Heart left ventricle (tissue), 16 donors: ENCODE results near the gene MYMX. TPM values are rescaled to one million over a fixed set of nuclear protein-coding genes. Genes with fewer than 3 reads are reported as not detected.
A peak's percentile ranks its signal among the peaks of the same experiment; 100 is the strongest.
"Not testable (repeated sequence)": the region's sequence is repeated elsewhere in the genome, so short reads cannot be mapped to it uniquely, and the experiment has no call there.

Source experiments
- ATAC-seq, 4 donors: fragments of 200-7000 bp; cut with Tn5 transposase; one replicate each; pipeline ENCODE4 v1.9.1; 2020 to 2022; ENCODE audit warnings: moderate library complexity in 4 of 4, mild to moderate bottlenecking in 3 of 4, moderate number of reproducible peaks in 1 of 4
- DNase-seq, 5 donors: peaks; one replicate each; pipeline ENCODE4 v3.0.0-alpha.2; 2020
- H3K27ac ChIP-seq, 12 donors: fragments of 200-600 bp; sonication (generic) in 4 of 12; one replicate each; pipeline versions ENCODE4 v1.5.0 to v1.8.0; 2016 to 2022; ENCODE audit warnings: mild to moderate bottlenecking in 2 of 12
- H3K27me3 ChIP-seq, 9 donors: fragments of 200-600 bp; sonication (generic) in 2 of 9; one replicate each; pipeline versions ENCODE4 v1.5.1 to v1.8.0; 2016 to 2022; ENCODE audit warnings: mild to moderate bottlenecking in 3 of 9
- H3K36me3 ChIP-seq, 9 donors: fragments of 200-600 bp; sonication (generic) in 2 of 9; one replicate each; pipeline versions ENCODE4 v1.5.0 to v1.8.0; 2018 to 2022; ENCODE audit warnings: mild to moderate bottlenecking in 2 of 9
- H3K4me1 ChIP-seq, 12 donors: fragments of 200-600 bp; sonication (generic) in 4 of 12; one replicate each; pipeline versions ENCODE4 v1.5.0 to v1.8.0; 2016 to 2022; ENCODE audit warnings: mild to moderate bottlenecking in 3 of 12
- H3K4me3 ChIP-seq, 12 donors: fragments of 200-600 bp; sonication (generic) in 4 of 12; one replicate each; pipeline versions ENCODE4 v1.5.0 to v1.8.0; 2017 to 2022; ENCODE audit warnings: mild to moderate bottlenecking in 9 of 12, moderate library complexity in 4 of 12
- H3K9me3 ChIP-seq, 12 donors: fragments of 200-600 bp; sonication (generic) in 4 of 12; one replicate each; pipeline versions ENCODE4 v1.5.0 to v1.8.0; 2016 to 2022; ENCODE audit warnings: mild to moderate bottlenecking in 1 of 12
- POLR2A ChIP-seq, 2 donors: fragments of 450-650 bp; IDR thresholded peaks; one replicate each; pipeline ENCODE4 v1.6.1; 2017; ENCODE audit warnings: antibody characterized with exemption in 2 of 2, mild to moderate bottlenecking in 2 of 2, moderate library complexity in 2 of 2
- WGBS, 4 donors: extraction: QIAGEN DNeasy Blood & Tissue Kit in 2 of 4; methylation state at CpG; one replicate each; pipeline versions ENCODE4 v1.1.5 to v1.1.7; 2013 to 2018; 5-methylcytosine and 5-hydroxymethylcytosine counted together
- intact Hi-C, 10 donors: fragments of 100-400 bp; cut with DNase I; formaldehyde crosslinking; loops; one replicate each; pipeline versions ENCODE4 v1.11.1 to v1.14.2; 2022
- polyA plus RNA-seq, 2 donors: library from polyadenylated mRNA; stranded (reverse); fragments of 200-250 nt; gene quantifications; one replicate each; pipeline ENCODE4 v1.2.3, GENCODE V29; 2013
- total RNA-seq, 9 donors: library from RNA; depleted of rRNA in 2 of 9; stranded (reverse); fragments of >200 nt in 2 of 9; fragmentation: NEBNext Ultra II Directional in 3 of 9; extraction: Animal tissue kit (Norgen Biotek cat#: 25700) in 3 of 9; gene quantifications; one replicate each; pipeline versions ENCODE4 v1.1.0 to v1.2.4, GENCODE V29; 2016 to 2023
- TF ChIP-seq, protein P1 (sequence below), 12 donors: fragments of 200-600 bp; sonication (generic) in 4 of 12; IDR thresholded peaks; one replicate each; pipeline versions ENCODE4 v1.5.0 to v1.8.0; 2018 to 2022; ENCODE audit warnings: antibody characterized with exemption in 12 of 12, mild to moderate bottlenecking in 5 of 12
- donor health status: ischemic (EF 13 %, LVEDD 7.1; RV severe dilation, severe dysfunction).
- donor health status: healthy with polysubstance abuse.
- donor health status: DM: no; HTN: yes; CAD: no.
- donor health status: DM: no; HTN: no; CAD: no.
- donor health status: ischemic (EF 25% LVEDD 6.9; RV normal size, moderate dysfunction).
- donor health status: ischemic (EF 25% LVEDD 5.7; RV mildly dilated, moderate dysfunction).
- donor health status: healthy.
- donor health status: DM: yes; HTN: yes; CAD: no.
- donor health status: ischemic (EF 35%, LVEDD 5.7; RV mildly dilated, moderate dysfunction).
- donor health status: nonischemic (EF 11% LVEDD 7.7; RV severe dilation, severe dysfunction).
- donor health status: DM: yes; HTN: yes; CAD: no.
- donor health status: PGD.
- donor health status: ischemic (EF 29% LVEDD 5.4; RV normal size, mild dysfunction).
- donor health status: nonischemic (EF 23%, LVEDD 6.1; RV moderate dilation, normal function).

Gene MYMX
- total and polyA plus RNA-seq, 11 donors: 0.31 to 0.96 (median 0.60) TPM; not detected in 4

GRCh38 chr6:44179072-44179536 lies 37.6 kb upstream of the MYMX start:
- H3K27ac ChIP-seq: peak overlapping the region in 6 of 12 donors; percentile 25 to 62 (median 39)
- WGBS, 4 donors: 55 to 65% (median 62%) methylated on average over 4 of the region's 4 CpGs
- ATAC-seq (no peak), DNase-seq (no peak)
- TF ChIP-seq, protein P1, sequence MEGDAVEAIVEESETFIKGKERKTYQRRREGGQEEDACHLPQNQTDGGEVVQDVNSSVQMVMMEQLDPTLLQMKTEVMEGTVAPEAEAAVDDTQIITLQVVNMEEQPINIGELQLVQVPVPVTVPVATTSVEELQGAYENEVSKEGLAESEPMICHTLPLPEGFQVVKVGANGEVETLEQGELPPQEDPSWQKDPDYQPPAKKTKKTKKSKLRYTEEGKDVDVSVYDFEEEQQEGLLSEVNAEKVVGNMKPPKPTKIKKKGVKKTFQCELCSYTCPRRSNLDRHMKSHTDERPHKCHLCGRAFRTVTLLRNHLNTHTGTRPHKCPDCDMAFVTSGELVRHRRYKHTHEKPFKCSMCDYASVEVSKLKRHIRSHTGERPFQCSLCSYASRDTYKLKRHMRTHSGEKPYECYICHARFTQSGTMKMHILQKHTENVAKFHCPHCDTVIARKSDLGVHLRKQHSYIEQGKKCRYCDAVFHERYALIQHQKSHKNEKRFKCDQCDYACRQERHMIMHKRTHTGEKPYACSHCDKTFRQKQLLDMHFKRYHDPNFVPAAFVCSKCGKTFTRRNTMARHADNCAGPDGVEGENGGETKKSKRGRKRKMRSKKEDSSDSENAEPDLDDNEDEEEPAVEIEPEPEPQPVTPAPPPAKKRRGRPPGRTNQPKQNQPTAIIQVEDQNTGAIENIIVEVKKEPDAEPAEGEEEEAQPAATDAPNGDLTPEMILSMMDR (IDR thresholded peaks at IDR 0.05): no peak
- TF ChIP-seq POLR2A (IDR thresholded peaks at IDR 0.05): no peak
- H3K27me3 ChIP-seq: no peaks in the 10 kb centered on the region
- no peaks in the 10 kb centered on the region for H3K36me3 ChIP-seq
- no peak overlapping the region for H3K4me3 ChIP-seq
- intact Hi-C loops: loop anchor here in 5 of 10 donors (5.0 to 10.0 kb wide), 4 partner anchors 33 to 156 kb away; partner anchors contain the start of genes MYMX (in 2 of the 5) and SLC29A1 (in 1 of the 5)
- H3K9me3 ChIP-seq: no peaks in the 10 kb centered on the region
- H3K4me1 ChIP-seq: peaks cover 0 to 27% (median 15%) of the 10 kb centered on the region in 12 donors

DNA sequence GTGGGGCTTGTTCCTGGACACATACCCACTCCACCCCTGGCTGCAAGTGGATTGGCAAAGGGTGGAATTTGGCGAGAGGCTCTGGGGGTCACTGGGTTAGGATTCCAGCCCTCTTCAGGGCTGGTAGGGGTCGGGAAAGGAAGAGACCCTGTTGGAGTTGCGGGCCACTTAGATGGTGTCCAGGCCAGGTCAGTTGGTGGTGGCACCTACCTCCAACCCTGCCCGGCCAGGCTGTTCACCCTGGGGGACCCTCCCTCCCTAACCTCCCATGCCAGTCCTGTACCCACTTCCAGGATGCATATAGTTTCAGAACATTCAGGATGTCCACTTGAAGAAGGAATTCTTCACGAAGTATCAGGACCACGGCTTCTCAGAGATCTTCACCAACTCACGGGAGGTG lies 37.1 kb upstream of the MYMX start:
- WGBS, 4 donors: 86 to 96% (median 95%) methylated on average over 6 to 7 of the region's 7 CpGs
- Histone ChIP-seq H3K27me3 (no peaks in the 10 kb centered on the region), H3K4me1 (peaks cover 0 to 27% (median 15%) of the 10 kb centered on the region in 12 donors), H3K9me3 (no peaks in the 10 kb centered on the region), H3K27ac (peak overlapping the region in 1 of 12 donors; percentile 25), H3K4me3 (no peak overlapping the region), H3K36me3 (no peaks in the 10 kb centered on the region)
- intact Hi-C loops: loop anchor here in 5 of 10 donors (5.0 to 10.0 kb wide), 4 partner anchors 33 to 155 kb away; partner anchors contain the start of genes MYMX (in 2 of the 5) and SLC29A1 (in 1 of the 5)
- DNase-seq (no peak), ATAC-seq (no peak)
- TF ChIP-seq POLR2A (IDR thresholded peaks at IDR 0.05): no peak
- TF ChIP-seq, protein P1 (IDR thresholded peaks at IDR 0.05): no peak

- H3K27me3 ChIP-seq: no peaks in the 10 kb centered on the region
- H3K4me1 ChIP-seq: peaks cover 0 to 27% (median 15%) of the 10 kb centered on the region in 12 donors
- no peak overlapping the region for H3K27ac ChIP-seq
- TF ChIP-seq, protein P1 (IDR thresholded peaks at IDR 0.05): no peak
- no peak for TF ChIP-seq POLR2A (IDR thresholded peaks at IDR 0.05)
- H3K9me3 ChIP-seq: no peaks in the 10 kb centered on the region
- WGBS, 4 donors: 74 to 87% (median 76%) methylated on average over 4 of the region's 4 CpGs
- DNase-seq (no peak), ATAC-seq (no peak)
- no peaks in the 10 kb centered on the region for H3K36me3 ChIP-seq
- H3K4me3 ChIP-seq: no peak overlapping the region
- intact Hi-C loops: no loop called here
These were observed 36.3 kb upstream of the MYMX start for GRCh38 chr6:44180406-44180805.

GRCh38 chr6:44180886-44181285 lies 35.8 kb upstream of the MYMX start:
- no peaks in the 10 kb centered on the region for H3K36me3 ChIP-seq
- peaks cover 0 to 30% (median 15%) of the 10 kb centered on the region in 12 donors for H3K4me1 ChIP-seq
- TF ChIP-seq, protein P1 (IDR thresholded peaks at IDR 0.05): no peak
- TF ChIP-seq POLR2A (IDR thresholded peaks at IDR 0.05): no peak
- H3K9me3 ChIP-seq: no peaks in the 10 kb centered on the region
- no peak overlapping the region for H3K4me3 ChIP-seq
- 95 to 98% (median 96%) methylated on average over 4 of the region's 4 CpGs for WGBS, 4 donors
- DNase-seq: no peak
- no peaks in the 10 kb centered on the region for H3K27me3 ChIP-seq
- no peak overlapping the region for H3K27ac ChIP-seq
- ATAC-seq: no peak
- intact Hi-C loops: no loop called here

- DNase-seq, ATAC-seq, H3K4me3 ChIP-seq, H3K27ac ChIP-seq, intact Hi-C loops, H3K36me3 ChIP-seq, H3K9me3 ChIP-seq, H3K27me3 ChIP-seq: not testable (repeated sequence)
- H3K4me1 ChIP-seq: peaks cover 0 to 32% (median 14%) of the 10 kb centered on the region in 12 donors
These were observed 34.9 kb upstream of the MYMX start for GRCh38 chr6:44181784-44182183.
